H4 (cell line): ENCODE results near the gene PRDX2. TPM values are rescaled to one million over a fixed set of nuclear protein-coding genes. Genes with fewer than 3 reads are reported as not detected.
"Not testable (repeated sequence)": the region's sequence is repeated elsewhere in the genome, so short reads cannot be mapped to it uniquely, and the experiment has no call there.

Experiments used
- DNase-seq: peaks from one replicate; pipeline ENCODE4 v3.0.0-alpha.2; 2015; ENCODE audit warnings: low spot score
- total RNA-seq: library from RNA; depleted of rRNA; stranded (reverse); fragments of >200 nt; shearing (Covaris generic); gene quantifications from 2 replicates; pipeline ENCODE4 v1.2.3, GENCODE V29; 2014

Gene PRDX2
- total RNA-seq, 1 experiment from 2014 or later: 6.7 TPM

- DNase-seq: no peak
These were observed 23.9 kb upstream of the PRDX2 start for GRCh38 chr19:12825254-12826131.

- no peak for DNase-seq
These were observed 20.2 kb upstream of the PRDX2 start for GRCh38 chr19:12821761-12822160.

GRCh38 chr19:12817810-12818209 lies 16.2 kb upstream of the PRDX2 start:
- not testable (repeated sequence) for DNase-seq

GRCh38 chr19:12817188-12817587 lies 15.6 kb upstream of the PRDX2 start:
- DNase-seq: not testable (repeated sequence)

- no peak for DNase-seq
These were observed 13.5 kb upstream of the PRDX2 start for GRCh38 chr19:12815088-12815487.

- DNase-seq: peak; percentile 90
These were observed 4.9 kb upstream of the PRDX2 start, which contains the start of gene RNASEH2A for GRCh38 chr19:12806242-12807081. TSS of gene RNASEH2A (plus strand) at chr19:12806584. CDS start at chr19:12806674, 90 bp downstream.

GRCh38 chr19:12804051-12804450 lies 2.5 kb upstream of the PRDX2 start:
- no peak for DNase-seq

GRCh38 chr19:12802267-12803106 lies 887 bp upstream of the PRDX2 start:
- no peak for DNase-seq

- DNase-seq: no peak
These were observed 606 bp downstream of the PRDX2 start for GRCh38 chr19:12800923-12801465.

GRCh38 chr19:12800466-12800770 lies 1.2 kb downstream of the PRDX2 start:
- DNase-seq: no peak

- DNase-seq: no peak
These were observed 1.7 kb downstream of the PRDX2 start for GRCh38 chr19:12799742-12800465.

GRCh38 chr19:12797607-12798006 lies 4.0 kb downstream of the PRDX2 start:
- DNase-seq: not testable (repeated sequence)

GRCh38 chr19:12797141-12797587 lies 4.4 kb downstream of the PRDX2 start:
- DNase-seq: no peak

- DNase-seq: peak; percentile 80
These were observed 5.2 kb downstream of the PRDX2 start for GRCh38 chr19:12796146-12797071.

GRCh38 chr19:12794971-12795381 lies 6.6 kb downstream of the PRDX2 start:
- DNase-seq: no peak

- no peak for DNase-seq
These were observed 7.2 kb downstream of the PRDX2 start for GRCh38 chr19:12794196-12794941.

GRCh38 chr19:12793290-12794195 lies 8.1 kb downstream of the PRDX2 start:
- DNase-seq: peak; percentile 85

GRCh38 chr19:12792853-12793289 lies 8.7 kb downstream of the PRDX2 start:
- no peak for DNase-seq
